ENCODE data around the gene RAMAC.
A peak's percentile ranks its signal among the peaks of the same experiment; 100 is the strongest.
"Not testable (repeated sequence)": the region's sequence is repeated elsewhere in the genome, so short reads cannot be mapped to it uniquely, and the experiment has no call there.

RAMAC gene

GRCh38 chr15:82985688-82986441 is at the start of gene RAMAC:
RAMAC (plus strand) TSS chr15:82986210; CDS start chr15:82989019, 2,809 bp downstream.
- peak; percentile 84 for DNase-seq (ENCODE audit: low read depth)

DNA sequence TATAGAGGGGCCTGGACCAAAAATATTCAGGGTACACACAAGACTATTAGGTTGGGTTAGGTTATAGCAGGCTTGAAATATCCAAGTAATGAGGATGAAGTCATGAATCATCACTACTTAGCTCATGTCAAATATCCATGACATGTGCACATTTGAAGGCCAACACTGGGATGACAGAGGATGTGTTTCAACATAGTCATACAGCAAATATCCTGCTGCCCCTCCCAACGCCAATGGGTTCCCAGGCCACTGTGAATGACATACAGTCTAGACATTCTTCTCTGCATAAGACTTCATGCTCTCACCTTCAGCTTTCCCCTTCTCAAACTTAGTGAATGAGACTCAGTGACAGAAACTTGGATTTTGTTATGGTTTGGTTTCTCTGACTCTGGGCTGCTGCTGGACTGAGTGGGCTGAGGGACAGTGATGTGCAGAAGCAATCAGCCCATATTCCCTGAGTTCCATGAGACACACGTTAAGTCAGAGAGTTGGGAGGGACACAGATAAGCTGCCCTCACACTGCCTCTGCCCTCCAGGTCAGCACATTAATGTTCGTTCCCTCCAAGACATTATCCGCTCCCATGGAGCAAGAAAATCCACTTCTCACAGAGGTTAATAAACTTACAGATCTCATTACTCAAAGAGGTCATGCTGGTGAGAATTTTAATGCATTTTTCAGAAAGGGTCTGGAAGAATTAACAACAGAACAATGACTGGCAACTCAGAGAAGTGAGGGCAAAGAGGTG is 48.9 kb upstream of the RAMAC start:
- no peak for DNase-seq (ENCODE audit: low read depth)

DNA sequence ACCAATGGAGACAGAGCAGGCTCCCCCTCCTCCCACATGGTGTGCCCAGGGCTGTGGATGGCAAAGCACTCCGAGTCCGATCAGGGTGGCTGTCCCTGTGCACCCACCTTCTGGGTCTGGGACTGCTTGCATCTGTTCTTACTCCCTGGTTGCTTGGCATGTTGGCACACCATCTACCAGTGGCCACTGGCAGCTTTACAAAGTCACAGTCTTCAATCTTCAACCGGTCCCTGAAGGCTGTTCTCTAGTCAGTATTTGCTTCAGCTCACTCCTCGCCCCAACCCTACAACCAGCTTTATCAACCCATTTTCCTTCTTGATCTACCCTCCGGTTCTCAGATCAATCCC is 48.3 kb upstream of the RAMAC start:
- DNase-seq (ENCODE audit: low read depth), result no peak

GRCh38 chr15:82939678-82940077 is 46.3 kb upstream of the RAMAC start:
- not testable (repeated sequence) for DNase-seq (ENCODE audit: low read depth)

GRCh38 chr15:82942691-82943090 is 43.3 kb upstream of the RAMAC start:
- DNase-seq (ENCODE audit: low read depth), result no peak

DNA sequence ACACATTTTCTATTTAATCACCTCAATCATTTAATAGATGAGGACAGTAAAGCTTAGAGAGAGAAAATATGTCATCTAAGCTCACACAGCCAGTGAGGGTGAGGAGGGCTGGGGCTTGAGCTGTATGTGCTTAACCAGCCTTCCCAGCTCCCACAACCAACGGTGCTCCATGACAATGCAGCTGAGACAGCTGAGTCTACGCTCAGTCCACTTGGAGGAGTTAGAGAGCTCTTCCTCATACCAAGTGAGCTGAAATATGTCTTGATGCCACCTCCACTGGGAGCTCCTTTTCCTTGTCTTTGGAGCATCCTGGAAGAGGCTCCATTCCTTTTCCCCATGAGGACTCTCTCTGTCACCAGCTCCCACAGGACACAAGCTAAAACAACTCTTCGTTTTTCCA is 42.8 kb upstream of the RAMAC start:
- no peak for DNase-seq (ENCODE audit: low read depth)

DNA sequence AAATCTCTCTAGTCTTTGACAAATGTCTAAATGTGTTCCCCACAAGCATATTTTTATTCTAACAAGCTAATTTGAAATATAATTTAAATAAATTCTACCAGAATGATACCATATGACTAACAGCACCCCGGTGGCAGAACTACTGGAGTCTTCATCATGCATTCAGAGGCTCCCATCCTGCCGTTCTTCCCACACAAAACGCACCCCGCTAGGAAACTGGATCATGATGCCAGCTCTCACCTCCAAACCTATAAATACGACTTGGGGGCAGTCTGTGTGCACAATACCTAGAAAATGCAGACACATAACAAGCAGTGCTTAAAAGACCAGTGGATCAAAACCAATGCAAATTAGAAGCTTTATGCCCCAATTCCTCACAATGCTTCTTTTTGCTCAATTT is 42.0 kb upstream of the RAMAC start:
- DNase-seq (ENCODE audit: low read depth), result no peak

DNA sequence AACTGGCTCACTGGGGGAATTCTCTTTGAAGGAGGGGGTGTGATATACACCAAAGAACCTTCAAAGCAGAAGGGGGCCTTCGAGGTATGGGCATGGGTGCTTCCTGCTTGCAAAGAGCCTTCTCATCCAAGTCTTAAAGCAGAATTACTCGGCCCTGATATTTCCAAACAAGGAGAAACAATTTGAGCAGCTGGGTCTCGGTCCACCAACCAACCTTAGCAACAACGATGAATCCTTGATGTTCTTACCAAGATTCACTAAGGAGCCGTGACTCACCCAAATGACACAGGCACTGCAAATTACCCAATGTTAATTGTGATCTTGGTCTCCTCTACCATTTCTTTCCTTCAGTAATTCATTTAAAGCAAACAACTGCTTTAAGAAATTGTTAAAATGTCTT is 41.2 kb upstream of the RAMAC start:
- DNase-seq (ENCODE audit: low read depth), result no peak

- no peak for DNase-seq (ENCODE audit: low read depth)
Observed at GRCh38 chr15:82945326-82945725, 40.7 kb upstream of the RAMAC start.

DNA sequence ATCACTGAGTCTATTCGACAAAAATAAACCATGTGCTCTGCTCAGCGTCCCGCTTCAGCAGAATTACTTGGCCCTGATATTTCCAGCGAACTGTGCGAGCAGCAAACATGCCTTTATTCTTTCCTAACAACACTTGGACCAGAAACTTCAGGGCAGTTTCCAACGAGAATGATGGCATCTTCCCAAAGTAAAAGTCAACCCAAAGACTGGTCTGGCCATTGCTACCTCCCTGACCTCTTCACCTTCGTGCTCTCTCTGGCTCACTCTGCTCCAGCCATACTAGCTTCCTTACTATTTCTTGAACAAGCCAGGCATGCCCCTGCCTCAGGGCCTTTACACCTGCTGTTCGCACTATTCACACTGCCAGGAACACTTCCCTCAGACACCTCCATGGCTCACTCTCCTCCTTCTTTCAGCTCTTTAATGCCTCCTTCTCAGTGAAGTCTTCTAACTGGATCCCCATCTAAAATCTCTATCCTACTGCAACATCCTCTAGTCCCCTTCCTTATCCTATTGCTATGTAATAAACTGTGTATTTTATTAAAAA is 39.8 kb upstream of the RAMAC start:
- DNase-seq (ENCODE audit: low read depth), result no peak

GRCh38 chr15:82950295-82950694 is 35.7 kb upstream of the RAMAC start:
- DNase-seq (ENCODE audit: low read depth), result no peak

DNA sequence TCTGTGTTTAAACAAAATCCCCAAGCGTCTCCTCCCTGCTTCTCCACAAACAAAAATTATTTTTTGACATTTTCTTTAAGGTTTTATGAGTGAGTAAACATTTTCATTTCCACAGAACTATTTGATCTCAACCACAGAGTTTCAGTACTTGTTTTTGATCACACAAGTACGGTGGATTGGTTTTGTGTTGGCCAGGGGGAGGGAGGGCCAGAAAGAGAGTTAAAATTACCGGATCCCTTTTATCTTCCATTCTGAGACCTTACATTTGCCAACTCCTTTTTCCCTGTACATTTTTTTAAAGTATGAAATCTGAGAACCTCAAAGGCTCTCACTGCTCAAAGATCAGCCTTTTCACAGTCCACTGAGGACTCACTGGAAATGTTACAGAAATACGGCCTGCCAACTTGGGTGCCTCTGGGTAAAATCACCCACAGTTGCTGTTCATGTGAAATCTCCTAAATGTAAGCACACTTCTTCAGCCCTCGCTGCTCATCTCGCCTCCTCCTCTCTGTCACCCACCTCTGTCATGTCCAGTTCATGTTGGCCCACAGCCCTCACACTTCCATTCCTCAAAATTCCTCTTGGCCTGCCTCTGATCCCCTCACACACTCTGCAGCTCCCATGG is 35.2 kb upstream of the RAMAC start:
- DNase-seq (ENCODE audit: low read depth), result no peak

- DNase-seq (ENCODE audit: low read depth), result no peak
Observed at GRCh38 chr15:82951472-82952157, 34.4 kb upstream of the RAMAC start.

DNA sequence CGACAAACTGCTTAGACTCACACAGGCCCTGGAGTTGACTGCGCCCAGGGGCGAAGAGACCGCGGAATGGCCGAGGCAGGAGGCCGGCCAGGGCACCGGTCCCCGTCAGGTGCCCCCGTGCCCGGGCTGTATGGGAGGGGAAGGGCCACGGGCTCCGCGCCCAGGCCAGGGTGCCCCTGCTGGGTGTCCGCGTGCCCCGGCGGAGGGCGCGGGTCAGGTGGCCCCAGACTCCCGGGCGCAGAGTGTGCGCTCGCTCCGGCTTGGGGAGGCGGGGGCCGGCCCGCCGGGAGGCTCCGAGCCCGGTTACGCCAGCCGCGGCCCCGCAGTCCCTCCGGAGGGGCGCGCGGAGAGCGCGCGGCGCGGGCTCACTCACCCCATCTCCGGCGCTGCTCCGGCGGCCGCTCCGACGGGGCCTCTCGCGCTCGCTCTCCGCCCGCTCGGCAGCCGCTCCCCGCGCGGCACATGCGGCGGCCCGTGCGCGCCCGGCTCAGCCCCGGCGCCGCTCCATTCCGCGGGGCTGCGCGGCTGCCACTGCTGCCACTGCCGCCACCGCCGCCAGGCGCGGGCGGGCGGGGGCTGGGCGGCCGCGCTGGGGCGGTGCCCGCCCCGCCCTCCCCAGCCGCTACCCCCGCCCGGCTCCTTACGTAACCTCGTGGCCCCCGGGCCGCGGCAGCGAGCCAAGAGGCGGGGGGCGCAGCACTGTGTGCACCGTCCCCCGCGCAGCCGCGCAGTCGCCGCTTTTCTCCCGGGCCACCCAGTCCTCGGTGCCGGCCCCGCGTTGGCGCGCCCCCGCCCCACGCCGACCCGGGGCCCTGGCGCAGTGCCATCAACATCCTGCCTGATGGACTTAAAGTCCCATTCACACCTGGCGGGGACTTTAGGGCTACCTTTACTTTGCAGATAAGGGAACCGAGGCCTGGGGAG is 33.6 kb upstream of the RAMAC start, which contains the start of gene HOMER2:
HOMER2 (minus strand) TSS at position 563 of the 924 bp plus-strand sequence; CDS start at position 378, 185 bp downstream.
- no peak for DNase-seq (ENCODE audit: low read depth)

- no peak for DNase-seq (ENCODE audit: low read depth)
Observed at GRCh38 chr15:82958638-82959037, 27.4 kb upstream of the RAMAC start.

DNA sequence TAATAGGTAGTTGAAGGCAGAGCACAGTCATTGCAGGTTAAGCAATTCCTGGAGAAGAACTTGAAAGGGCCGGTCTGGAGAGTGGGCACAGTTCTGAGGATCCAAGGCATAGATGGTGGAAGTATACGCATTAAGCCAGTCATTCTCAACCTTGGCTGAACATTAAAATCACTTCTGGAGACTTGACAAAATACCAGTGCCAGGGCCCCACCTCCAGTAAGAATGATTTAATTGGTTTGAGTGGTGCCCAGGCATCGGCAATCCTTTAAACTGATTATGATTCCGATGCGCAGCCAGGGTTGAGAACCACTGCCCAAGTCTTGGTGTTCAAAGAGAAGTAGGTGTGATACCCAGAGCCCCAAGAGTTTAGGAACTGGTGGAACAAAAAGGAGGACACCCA is 26.6 kb upstream of the RAMAC start:
- no peak for DNase-seq (ENCODE audit: low read depth)

DNA sequence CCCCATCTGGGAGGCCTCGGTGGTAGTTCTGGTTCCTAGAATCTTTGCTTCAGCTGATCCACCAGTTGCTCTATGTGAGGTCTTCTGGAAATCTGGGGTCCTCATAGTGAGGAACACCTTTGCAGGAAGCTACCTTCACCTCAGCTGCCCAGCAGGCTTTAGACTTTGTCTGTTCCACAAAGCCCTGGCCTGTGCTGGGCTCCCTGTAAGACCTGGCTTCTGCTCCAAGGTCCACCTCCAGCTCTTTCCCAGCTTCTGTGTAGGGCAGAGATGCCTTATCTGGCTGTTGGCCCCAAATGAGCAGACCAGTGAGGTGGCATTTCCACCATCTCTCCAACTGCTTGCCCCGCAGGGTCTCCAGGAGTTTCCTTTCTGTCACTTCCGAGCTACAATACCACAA is 25.2 kb upstream of the RAMAC start:
- no peak for DNase-seq (ENCODE audit: low read depth)

GRCh38 chr15:82963471-82964341 is 22.3 kb upstream of the RAMAC start:
- no peak for DNase-seq (ENCODE audit: low read depth)

- DNase-seq (ENCODE audit: low read depth), result no peak
Observed at GRCh38 chr15:82964890-82965289, 21.1 kb upstream of the RAMAC start.

- no peak for DNase-seq (ENCODE audit: low read depth)
Observed at GRCh38 chr15:82966671-82967071, 19.3 kb upstream of the RAMAC start.
